Neural progenitor cell (in vitro differentiated cells): ENCODE data around the gene WTAP. TPM values are rescaled to one million over a fixed set of nuclear protein-coding genes. Genes with fewer than 3 reads are reported as not detected.
A peak's percentile ranks its signal among the peaks of the same experiment; 100 is the strongest.

Source experiments
- DNase-seq: peaks from one replicate; pipeline ENCODE4 v3.0.0-alpha.2; 2016; ENCODE audit warnings: low spot score
- H2AFZ ChIP-seq: fragments of 200-600 bp; sonication (generic); replicated peaks from 2 replicates; pipeline ENCODE4 v1.6.1; 2016; ENCODE audit warnings: antibody characterized with exemption
- H3F3A ChIP-seq: fragments of 200-600 bp; sonication (generic); 2 replicates; pipeline ENCODE4 v1.6.1; 2016; ENCODE audit warnings: antibody characterized with exemption, low read depth
- H3K27ac ChIP-seq: fragments of 200-600 bp; sonication (generic); 2 replicates; pipeline ENCODE4 v1.5.1; 2016; ENCODE audit warnings: mild to moderate bottlenecking
- H3K27me3 ChIP-seq: fragments of 200-600 bp; sonication (generic); 2 replicates; pipeline ENCODE4 v1.6.1; 2016; ENCODE audit warnings: mild to moderate bottlenecking, moderate library complexity
- H3K36me3 ChIP-seq: fragments of 200-600 bp; sonication (generic); 2 replicates; pipeline ENCODE4 v1.5.1; 2016
- H3K4me1 ChIP-seq: fragments of 200-600 bp; sonication (generic); 2 replicates; pipeline ENCODE4 v1.6.1; 2016; ENCODE audit warnings: mixed run types
- H3K4me2 ChIP-seq: fragments of 200-600 bp; sonication (generic); 2 replicates; pipeline ENCODE4 v1.6.1; 2016
- H3K4me3 ChIP-seq: fragments of 200-600 bp; sonication (generic); 2 replicates; pipeline ENCODE4 v1.5.1; 2016
- H3K79me2 ChIP-seq: fragments of 200-600 bp; sonication (generic); 2 replicates; pipeline ENCODE4 v1.6.1; 2016; ENCODE audit warnings: low read depth
- H3K9ac ChIP-seq: fragments of 200-600 bp; sonication (generic); 2 replicates; pipeline ENCODE4 v1.6.1; 2016
- H3K9me3 ChIP-seq: fragments of 200-600 bp; sonication (generic); 2 replicates; pipeline ENCODE4 v1.5.1; 2016; ENCODE audit warnings: low read depth
- H4K20me1 ChIP-seq: fragments of 200-600 bp; sonication (generic); 2 replicates; pipeline ENCODE4 v1.6.1; 2016; ENCODE audit warnings: low read depth
- H3K27ac Mint-ChIP-seq: 3 replicates; pipeline ENCODE4 v1.8.0; 2021; ENCODE audit warnings: mixed read lengths
- H3K27me3 Mint-ChIP-seq: 2 replicates; pipeline ENCODE4 v1.8.0; 2022; ENCODE audit warnings: low read depth, mild to moderate bottlenecking, inconsistent platforms, moderate library complexity, mixed read lengths; ENCODE audit not compliant: insufficient read depth
- H3K36me3 Mint-ChIP-seq: 3 replicates; pipeline ENCODE4 v1.8.0; 2021; ENCODE audit warnings: mixed read lengths
- H3K4me1 Mint-ChIP-seq: 3 replicates; pipeline ENCODE4 v1.8.0; 2021; ENCODE audit warnings: mixed read lengths
- H3K4me3 Mint-ChIP-seq: 3 replicates; pipeline ENCODE4 v1.8.0; 2021; ENCODE audit warnings: mild to moderate bottlenecking, moderate library complexity, mixed read lengths
- H3K9me3 Mint-ChIP-seq: 3 replicates; pipeline ENCODE4 v1.8.0; 2020; ENCODE audit warnings: mixed read lengths
- CTCF ChIP-seq: fragments of 200-600 bp; sonication (generic); IDR thresholded peaks from 2 replicates; pipeline ENCODE4 v1.5.1; 2017; ENCODE audit warnings: antibody characterized with exemption, mild to moderate bottlenecking
- EZH2 ChIP-seq: fragments of 200-600 bp; sonication (generic); IDR thresholded peaks from 2 replicates; pipeline ENCODE4 v1.6.1; 2017; ENCODE audit warnings: antibody characterized with exemption, mild to moderate bottlenecking, moderate library complexity
- EZH2phosphoT487 ChIP-seq: fragments of 200-600 bp; sonication (generic); IDR thresholded peaks from 2 replicates; pipeline ENCODE4 v1.6.1; 2017; ENCODE audit warnings: antibody characterized with exemption
- total RNA-seq: library from RNA; depleted of rRNA; stranded (reverse); fragments of >200 nt; gene quantifications from 2 replicates; pipeline ENCODE4 v1.2.3, GENCODE V29; 2015; ENCODE audit warnings: low replicate concordance

The WTAP gene
- 126 and 159 TPM in 2 replicates for total RNA-seq

- H3K27me3 ChIP-seq, result no peaks in the 10 kb centered on the region
- H3K36me3 Mint-ChIP-seq, result peaks cover 24% of the 10 kb centered on the region
- peak within 1 kb of the TSS; percentile 99 for H3K27ac ChIP-seq
- TF ChIP-seq CTCF (no peak), EZH2phosphoT487 (no peak), EZH2 (no peak)
- no peaks in the 10 kb centered on the region for H3K36me3 ChIP-seq
- no peaks in the 10 kb centered on the region for H3K9me3 ChIP-seq
- H3K4me1 ChIP-seq, result peaks cover 26% of the 10 kb centered on the region
- peaks cover 28% of the 10 kb centered on the region for H3K4me1 Mint-ChIP-seq
- peak within 1 kb of the TSS; percentile 100 for H3K27ac Mint-ChIP-seq
- H2AFZ ChIP-seq, result peak within 1 kb of the TSS; percentile 70
- H3K4me3 Mint-ChIP-seq, result peak within 1 kb of the TSS; percentile 97
- H3K4me2 ChIP-seq, result peak within 1 kb of the TSS; percentile 97
- DNase-seq, result peak; percentile 95
- peaks cover 94% of the 10 kb centered on the region for H3K79me2 ChIP-seq
- H3K4me3 ChIP-seq, result peak within 1 kb of the TSS; percentile 97
- H3K9ac ChIP-seq, result peak within 1 kb of the TSS; percentile 99
- no peaks in the 10 kb centered on the region for H3K9me3 Mint-ChIP-seq
- peaks cover 3% of the 10 kb centered on the region for H3K27me3 Mint-ChIP-seq
- H3F3A ChIP-seq, result peaks cover 30% of the 10 kb centered on the region
- peaks cover 43% of the 10 kb centered on the region for H4K20me1 ChIP-seq
Observed at GRCh38 chr6:159726918-159727716, at the start of gene WTAP. Gene WTAP (plus strand): TSS chr6:159727506. CDS start chr6:159736266, 8,760 bp downstream.

GRCh38 chr6:159677506-159678165 lies 49.7 kb upstream of the WTAP start:
- no peak overlapping the region for H3K27ac Mint-ChIP-seq
- peaks cover 4% of the 10 kb centered on the region for H3K27me3 Mint-ChIP-seq
- no peak overlapping the region for H3K4me2 ChIP-seq

GRCh38 chr6:159678574-159678973 lies 48.7 kb upstream of the WTAP start:
- H3K27me3 Mint-ChIP-seq, result peaks cover 4% of the 10 kb centered on the region
- no peak overlapping the region for H2AFZ ChIP-seq
- no peak for TF ChIP-seq CTCF
- TF ChIP-seq EZH2phosphoT487, result no peak
- TF ChIP-seq EZH2, result no peak

More at GRCh38 chr6:159677506-159678165, 49.7 kb upstream of the WTAP start:
- Mint-ChIP-seq H3K9me3 (peaks cover 15% of the 10 kb centered on the region), H3K4me3 (no peak overlapping the region), H3K36me3 (peaks cover 9% of the 10 kb centered on the region), H3K4me1 (no peaks in the 10 kb centered on the region)
- Histone ChIP-seq H3K27ac (no peak overlapping the region), H4K20me1 (no peaks in the 10 kb centered on the region), H3K36me3 (no peaks in the 10 kb centered on the region), H2AFZ (no peak overlapping the region), H3K27me3 (no peaks in the 10 kb centered on the region), H3K79me2 (no peaks in the 10 kb centered on the region), H3K4me3 (no peak overlapping the region), H3F3A (no peaks in the 10 kb centered on the region), H3K9me3 (no peaks in the 10 kb centered on the region), H3K4me1 (no peaks in the 10 kb centered on the region), H3K9ac (no peak overlapping the region)
- TF ChIP-seq EZH2phosphoT487 (no peak), EZH2 (no peak), CTCF (no peak)
- DNase-seq, result no peak

More at GRCh38 chr6:159678574-159678973, 48.7 kb upstream of the WTAP start:
- H3K4me2 ChIP-seq, result no peak overlapping the region
- no peak overlapping the region for H3K4me3 ChIP-seq
- no peak overlapping the region for H3K27ac Mint-ChIP-seq
- no peaks in the 10 kb centered on the region for H3K9me3 ChIP-seq
- H3K36me3 ChIP-seq, result no peaks in the 10 kb centered on the region
- H3K9ac ChIP-seq, result no peak overlapping the region
- H3K4me3 Mint-ChIP-seq, result no peak overlapping the region
- H3K27ac ChIP-seq, result no peak overlapping the region
- no peaks in the 10 kb centered on the region for H4K20me1 ChIP-seq
- no peaks in the 10 kb centered on the region for H3K27me3 ChIP-seq
- H3K79me2 ChIP-seq, result no peaks in the 10 kb centered on the region
- peaks cover 10% of the 10 kb centered on the region for H3K9me3 Mint-ChIP-seq
- no peaks in the 10 kb centered on the region for H3K4me1 ChIP-seq
- DNase-seq, result no peak
- H3K36me3 Mint-ChIP-seq, result peaks cover 10% of the 10 kb centered on the region
- no peaks in the 10 kb centered on the region for H3K4me1 Mint-ChIP-seq
- no peaks in the 10 kb centered on the region for H3F3A ChIP-seq
